ENCODE data around the gene TMEM198.

- TF ChIP-seq CTCF (conservative IDR thresholded peaks at IDR 0.05; ENCODE audit: low read depth, low read length) (no peak), POLR2A (IDR thresholded peaks at IDR 0.05; ENCODE audit: low read depth, low read length) (no peak), RFX5 (IDR thresholded peaks at IDR 0.05; ENCODE audit: low read depth, low read length) (no peak), SMC3 (IDR thresholded peaks at IDR 0.05; ENCODE audit: low read depth, low read length) (no peak), USF2 (IDR thresholded peaks at IDR 0.05; ENCODE audit: low read depth, low read length) (no peak), BHLHE40 (IDR thresholded peaks at IDR 0.05; ENCODE audit: low read depth, low read length) (no peak), RAD21 (IDR thresholded peaks at IDR 0.05; ENCODE audit: low read length) (no peak), NFE2L2 (IDR thresholded peaks at IDR 0.05; ENCODE audit: low read depth, low read length) (no peak), RCOR1 (IDR thresholded peaks at IDR 0.05; ENCODE audit: insufficient replicate concordance, low read length) (no peak), CEBPB (IDR thresholded peaks at IDR 0.05; ENCODE audit: low read depth, low read length) (no peak), MAFK (IDR thresholded peaks at IDR 0.05; ENCODE audit: low read depth, low read length) (no peak), MAZ (IDR thresholded peaks at IDR 0.05; ENCODE audit: borderline replicate concordance, low read depth, low read length) (no peak)
Observed at GRCh38 chr2:219574484-219575311, 30.9 kb downstream of the TMEM198 start.

Data from IMR-90 (cell line).